Sigmoid colon (tissue), 4 donors: ENCODE results near the gene HAGH.

Source experiments
- EP300 ChIP-seq, 4 donors: sonication (generic); formaldehyde crosslinking; IDR thresholded peaks; one replicate each; pipeline ENCODE4 v1.6.1; 2017; ENCODE audit warnings: antibody characterized with exemption in 4 of 4
- POLR2A ChIP-seq, 2 donors: fragments of 450-650 bp; IDR thresholded peaks; one replicate each; pipeline ENCODE4 v1.6.1; 2016; ENCODE audit warnings: antibody characterized with exemption in 2 of 2, mild to moderate bottlenecking in 2 of 2, moderate library complexity in 2 of 2
- POLR2AphosphoS5 ChIP-seq, 4 donors: sonication (generic); formaldehyde crosslinking; IDR thresholded peaks; one replicate each; pipeline ENCODE4 v1.6.1; 2017; ENCODE audit warnings: antibody characterized with exemption in 4 of 4
- TF ChIP-seq, protein P1 (sequence below), 4 experiments: fragments of 450-650 bp in 3 of 4; fragments of 200-600 bp in 1 of 4; IDR thresholded peaks; one replicate each; pipeline ENCODE4 v1.5.1; 2016 to 2019; ENCODE audit warnings: antibody characterized with exemption in 4 of 4, mild to moderate bottlenecking in 3 of 4, moderate library complexity in 2 of 4

DNA sequence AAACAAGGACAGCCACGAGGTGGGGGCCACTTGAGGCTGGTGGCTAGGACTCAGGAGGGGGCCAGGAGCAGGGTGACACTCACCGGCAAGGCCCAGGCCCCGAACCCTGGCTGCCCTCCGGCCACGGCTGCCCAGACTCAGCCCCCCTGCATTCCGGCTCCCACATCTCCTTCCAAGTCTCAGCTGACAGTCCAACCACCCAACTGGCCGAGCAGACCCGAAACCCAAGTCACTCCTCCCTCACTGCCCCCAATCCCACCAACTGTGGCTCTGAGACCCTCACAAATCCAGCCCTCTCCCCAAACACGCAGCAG lies 9.4 kb downstream of the HAGH start:
- TF ChIP-seq, protein P1, sequence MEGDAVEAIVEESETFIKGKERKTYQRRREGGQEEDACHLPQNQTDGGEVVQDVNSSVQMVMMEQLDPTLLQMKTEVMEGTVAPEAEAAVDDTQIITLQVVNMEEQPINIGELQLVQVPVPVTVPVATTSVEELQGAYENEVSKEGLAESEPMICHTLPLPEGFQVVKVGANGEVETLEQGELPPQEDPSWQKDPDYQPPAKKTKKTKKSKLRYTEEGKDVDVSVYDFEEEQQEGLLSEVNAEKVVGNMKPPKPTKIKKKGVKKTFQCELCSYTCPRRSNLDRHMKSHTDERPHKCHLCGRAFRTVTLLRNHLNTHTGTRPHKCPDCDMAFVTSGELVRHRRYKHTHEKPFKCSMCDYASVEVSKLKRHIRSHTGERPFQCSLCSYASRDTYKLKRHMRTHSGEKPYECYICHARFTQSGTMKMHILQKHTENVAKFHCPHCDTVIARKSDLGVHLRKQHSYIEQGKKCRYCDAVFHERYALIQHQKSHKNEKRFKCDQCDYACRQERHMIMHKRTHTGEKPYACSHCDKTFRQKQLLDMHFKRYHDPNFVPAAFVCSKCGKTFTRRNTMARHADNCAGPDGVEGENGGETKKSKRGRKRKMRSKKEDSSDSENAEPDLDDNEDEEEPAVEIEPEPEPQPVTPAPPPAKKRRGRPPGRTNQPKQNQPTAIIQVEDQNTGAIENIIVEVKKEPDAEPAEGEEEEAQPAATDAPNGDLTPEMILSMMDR (IDR thresholded peaks at IDR 0.05), result no peak
- TF ChIP-seq POLR2AphosphoS5 (IDR thresholded peaks at IDR 0.05) (no peak), POLR2A (IDR thresholded peaks at IDR 0.05) (no peak), EP300 (IDR thresholded peaks at IDR 0.05) (no peak)
